Measurements from ENCODE around the gene CHRM1.

CHRM1 gene

GRCh38 chr11:62926680-62927455, 5.7 kb upstream of the CHRM1 start:
- DNase-seq (ENCODE audit: low read depth in 2 of 3, low spot score in 2 of 3): no peak

GRCh38 chr11:62925745-62926679, 4.8 kb upstream of the CHRM1 start:
- DNase-seq (ENCODE audit: low read depth in 2 of 3, low spot score in 2 of 3): no peak

GRCh38 chr11:62925308-62925707, 4.1 kb upstream of the CHRM1 start:
- no peak for DNase-seq (ENCODE audit: low read depth in 2 of 3, low spot score in 2 of 3)

GRCh38 chr11:62923601-62924411, 2.6 kb upstream of the CHRM1 start:
- DNase-seq (ENCODE audit: low read depth in 2 of 3, low spot score in 2 of 3): no peak

- peak in 1 of 3 experiments; percentile 30 for DNase-seq (ENCODE audit: low read depth in 2 of 3, low spot score in 2 of 3)
Measured at GRCh38 chr11:62922653-62923431, 1.7 kb upstream of the CHRM1 start.

GRCh38 chr11:62922189-62922589, 1.0 kb upstream of the CHRM1 start:
- no peak for DNase-seq (ENCODE audit: low read depth in 2 of 3, low spot score in 2 of 3)

- DNase-seq (ENCODE audit: low read depth in 2 of 3, low spot score in 2 of 3): no peak
Measured at GRCh38 chr11:62921573-62922188, 518 bp upstream of the CHRM1 start.

- DNase-seq (ENCODE audit: low read depth in 2 of 3, low spot score in 2 of 3): no peak
Measured at GRCh38 chr11:62919898-62920640, 1.1 kb downstream of the CHRM1 start.

GRCh38 chr11:62919476-62919875, 1.7 kb downstream of the CHRM1 start:
- DNase-seq (ENCODE audit: low read depth in 2 of 3, low spot score in 2 of 3): no peak

GRCh38 chr11:62918531-62918930, 2.6 kb downstream of the CHRM1 start:
- DNase-seq (ENCODE audit: low read depth in 2 of 3, low spot score in 2 of 3): no peak

- no peak for DNase-seq (ENCODE audit: low read depth in 2 of 3, low spot score in 2 of 3)
Measured at GRCh38 chr11:62917906-62918502, 3.2 kb downstream of the CHRM1 start.

- DNase-seq (ENCODE audit: low read depth in 2 of 3, low spot score in 2 of 3): no peak
Measured at GRCh38 chr11:62914416-62914815, 6.7 kb downstream of the CHRM1 start.

- no peak for DNase-seq (ENCODE audit: low read depth in 2 of 3, low spot score in 2 of 3)
Measured at GRCh38 chr11:62912268-62912667, 8.9 kb downstream of the CHRM1 start.

GRCh38 chr11:62911137-62912130, 9.7 kb downstream of the CHRM1 start:
- DNase-seq (ENCODE audit: low read depth in 2 of 3, low spot score in 2 of 3): no peak

GRCh38 chr11:62910141-62910882, 10.9 kb downstream of the CHRM1 start:
- no peak for DNase-seq (ENCODE audit: low read depth in 2 of 3, low spot score in 2 of 3)

- DNase-seq (ENCODE audit: low read depth in 2 of 3, low spot score in 2 of 3): no peak
Measured at GRCh38 chr11:62909107-62909894, 11.9 kb downstream of the CHRM1 start.
